ENCODE measurements around the gene MTERF1.
"Not testable (repeated sequence)": the region's sequence is repeated elsewhere in the genome, so short reads cannot be mapped to it uniquely, and the experiment has no call there.

Gene MTERF1

DNA sequence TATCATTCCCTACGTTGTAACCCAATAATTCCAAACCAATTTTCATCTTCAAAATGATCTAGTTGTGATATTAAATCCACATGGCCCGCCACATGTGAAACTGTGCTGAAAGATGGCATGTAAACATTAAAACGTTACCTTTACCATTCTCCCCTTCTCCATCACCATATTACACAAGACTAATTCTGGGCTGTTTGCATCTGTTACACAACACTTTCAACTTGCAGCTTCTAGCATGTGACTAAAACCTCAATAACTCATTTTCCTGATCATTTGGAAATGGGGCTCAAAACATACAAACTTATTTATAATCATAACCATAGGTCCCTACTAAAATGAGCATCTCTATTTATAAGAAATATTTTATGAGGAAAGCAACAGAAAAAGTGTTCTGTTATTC lies 4.7 kb downstream of the MTERF1 start:
- in situ Hi-C loops (cut with HindIII; ENCODE audit: low pct_unique_long_range_greater_than_20kb, low sequenced_read_pairs) = no loop called here
- DNase-seq (ENCODE audit: low read depth in 1 of 2, low spot score in 1 of 2) = no peak
- no peak for TF ChIP-seq JUND (IDR thresholded peaks at IDR 0.05; ENCODE audit: low read depth)

DNA sequence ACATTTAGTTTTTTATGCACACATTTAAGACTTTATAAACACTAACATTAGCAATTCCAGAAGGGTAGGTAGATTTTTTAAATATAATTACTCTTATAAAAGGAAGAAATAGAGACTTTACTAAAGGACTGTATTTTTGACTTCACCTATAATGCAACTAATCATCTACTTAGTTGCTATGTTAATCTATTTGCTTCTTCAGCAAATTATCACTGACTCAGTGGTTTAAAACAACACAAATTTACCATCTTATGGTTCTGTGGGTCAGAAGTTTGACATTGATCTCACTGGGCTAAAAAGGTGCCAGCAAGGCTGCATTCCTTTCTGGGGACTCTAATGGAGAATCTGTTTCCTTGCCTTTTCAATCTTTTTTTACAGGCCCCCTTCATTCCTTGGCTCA lies 7.6 kb downstream of the MTERF1 start:
- no peak for TF ChIP-seq JUND (IDR thresholded peaks at IDR 0.05; ENCODE audit: low read depth)
- DNase-seq (ENCODE audit: low read depth in 1 of 2, low spot score in 1 of 2) = no peak
- in situ Hi-C loops (cut with HindIII; ENCODE audit: low pct_unique_long_range_greater_than_20kb, low sequenced_read_pairs) = no loop called here

DNA sequence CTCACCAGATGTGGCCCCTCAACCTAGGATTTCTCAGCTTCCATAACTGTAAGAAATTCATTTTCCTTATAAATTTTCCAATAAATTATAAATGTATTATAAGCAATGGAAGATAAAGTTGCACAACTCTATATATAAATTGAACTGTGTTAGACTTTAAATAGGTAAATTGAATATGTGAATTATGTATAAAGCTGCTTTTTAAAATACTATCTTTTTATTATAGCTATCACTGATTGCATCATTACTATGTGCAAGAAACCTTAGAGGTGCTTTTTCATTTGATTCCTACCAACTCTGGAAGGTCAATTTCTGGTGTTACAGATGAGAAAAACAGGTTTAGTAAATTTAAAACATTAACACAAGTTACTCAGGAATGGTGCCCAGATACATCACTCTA lies 8.4 kb downstream of the MTERF1 start:
- in situ Hi-C loops (cut with HindIII; ENCODE audit: low pct_unique_long_range_greater_than_20kb, low sequenced_read_pairs) = no loop called here
- no peak for TF ChIP-seq JUND (IDR thresholded peaks at IDR 0.05; ENCODE audit: low read depth)
- no peak for DNase-seq (ENCODE audit: low read depth in 1 of 2, low spot score in 1 of 2)

DNA sequence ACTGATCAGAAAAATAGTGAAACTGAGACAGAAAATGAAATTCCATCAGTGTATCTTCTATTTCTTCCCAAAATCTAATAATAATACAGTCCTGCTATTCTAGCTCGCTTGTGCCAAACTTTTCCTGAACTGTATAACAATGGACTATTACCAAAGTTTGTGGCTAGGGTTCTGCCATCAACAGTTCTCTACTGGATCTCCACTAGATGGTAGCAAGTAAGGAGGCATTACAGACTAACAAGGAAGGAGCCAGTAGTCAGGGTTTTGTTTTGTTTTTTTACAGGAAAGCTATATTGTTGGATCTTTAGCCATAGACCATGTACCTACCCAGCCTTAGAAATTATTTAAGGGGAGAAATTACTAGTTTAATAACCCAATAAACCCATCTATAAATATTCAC lies 10.8 kb downstream of the MTERF1 start:
- TF ChIP-seq JUND (IDR thresholded peaks at IDR 0.05; ENCODE audit: low read depth) = no peak
- DNase-seq (ENCODE audit: low read depth in 1 of 2, low spot score in 1 of 2) = peak in 1 of 2 experiments; percentile 15
- in situ Hi-C loops (cut with HindIII; ENCODE audit: low pct_unique_long_range_greater_than_20kb, low sequenced_read_pairs) = no loop called here

DNA sequence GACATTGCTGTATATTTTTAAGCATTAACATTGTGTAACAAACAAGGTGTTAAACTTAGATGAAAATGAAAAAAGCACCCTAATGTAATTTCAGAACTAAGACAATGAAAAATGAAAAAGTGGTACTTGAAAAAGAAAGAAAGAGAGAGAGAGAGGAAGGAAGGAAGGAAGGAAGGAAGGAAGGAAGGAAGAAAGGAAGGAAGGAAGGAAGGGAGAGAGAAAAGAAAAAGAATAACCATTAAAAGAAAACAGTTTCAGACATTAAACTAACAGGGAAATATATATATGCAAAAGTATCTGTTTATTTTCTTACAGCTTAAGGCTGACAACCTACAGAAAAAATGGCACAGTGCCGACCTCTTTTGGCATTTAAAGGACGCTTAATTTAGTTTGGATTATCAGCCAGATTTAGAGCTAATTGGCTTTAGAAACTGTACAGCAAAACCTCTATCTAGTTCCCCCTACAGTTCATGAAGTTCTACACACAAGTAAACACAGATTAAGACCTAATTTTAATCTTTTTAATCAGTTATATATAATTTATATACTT lies 13.8 kb downstream of the MTERF1 start:
- in situ Hi-C loops (cut with HindIII; ENCODE audit: low pct_unique_long_range_greater_than_20kb, low sequenced_read_pairs) = no loop called here
- TF ChIP-seq JUND (IDR thresholded peaks at IDR 0.05; ENCODE audit: low read depth) = no peak
- no peak for DNase-seq (ENCODE audit: low read depth in 1 of 2, low spot score in 1 of 2)

DNA sequence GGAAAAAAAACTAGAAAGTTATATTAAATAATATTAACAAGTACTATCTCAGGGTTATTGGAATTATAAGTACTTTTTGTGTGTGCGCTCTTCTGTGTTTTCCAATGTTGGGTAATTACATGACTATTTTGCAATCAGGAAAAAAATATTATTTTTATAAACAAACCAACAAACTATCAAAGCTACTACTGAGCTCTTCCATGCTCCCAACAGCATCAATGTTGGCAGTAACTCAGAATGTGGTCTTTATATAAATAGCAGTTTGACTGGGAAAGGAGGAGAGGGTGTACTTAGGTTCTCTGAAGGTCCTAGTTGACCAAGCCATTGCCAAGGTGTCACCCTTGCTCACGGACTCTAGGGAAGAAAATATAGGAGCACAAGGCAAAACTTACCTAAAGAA lies 15.0 kb downstream of the MTERF1 start:
- in situ Hi-C loops (cut with HindIII; ENCODE audit: low pct_unique_long_range_greater_than_20kb, low sequenced_read_pairs) = no loop called here
- TF ChIP-seq JUND (IDR thresholded peaks at IDR 0.05; ENCODE audit: low read depth) = no peak
- no peak for DNase-seq (ENCODE audit: low read depth in 1 of 2, low spot score in 1 of 2)

DNA sequence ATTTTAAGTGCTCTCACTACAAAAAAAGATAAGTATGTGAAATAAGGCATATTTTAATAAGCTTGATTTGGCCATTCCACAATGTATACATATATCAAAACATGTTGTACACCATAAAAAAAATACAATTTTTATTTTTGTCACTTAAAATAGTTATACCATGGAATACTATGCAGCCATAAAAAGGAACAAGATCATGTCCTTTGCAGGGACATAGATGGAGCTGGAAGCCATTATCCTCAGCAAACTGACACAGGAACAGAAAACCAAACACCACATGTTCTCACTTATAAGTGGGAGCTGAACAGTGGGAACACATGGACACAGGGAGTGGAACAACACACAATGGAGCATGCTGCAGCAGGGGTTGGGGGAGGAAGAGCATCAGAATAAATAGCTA lies 15.9 kb downstream of the MTERF1 start:
- DNase-seq (ENCODE audit: low read depth in 1 of 2, low spot score in 1 of 2); in situ Hi-C loops (cut with HindIII; ENCODE audit: low pct_unique_long_range_greater_than_20kb, low sequenced_read_pairs): not testable (repeated sequence)

DNA sequence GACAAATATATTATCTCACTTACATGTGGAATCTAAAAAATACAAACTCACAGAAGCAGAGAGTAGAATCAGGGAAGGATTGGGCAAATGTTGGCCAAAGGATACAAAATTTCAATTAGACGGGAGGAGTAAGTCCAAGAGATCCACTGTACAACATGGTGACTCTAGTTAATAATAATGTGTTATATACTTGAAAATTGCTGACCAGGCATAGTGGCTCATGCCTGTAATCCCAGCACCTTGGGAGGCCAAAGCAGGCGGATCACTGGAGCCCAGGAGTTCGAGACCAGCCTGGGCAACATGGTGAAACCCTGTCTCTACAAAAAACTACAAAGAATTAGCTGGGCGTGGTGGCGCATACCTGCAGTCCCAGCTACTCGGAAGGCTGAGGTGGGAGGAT lies 16.4 kb downstream of the MTERF1 start:
- in situ Hi-C loops (cut with HindIII; ENCODE audit: low pct_unique_long_range_greater_than_20kb, low sequenced_read_pairs) = no loop called here
- TF ChIP-seq JUND (IDR thresholded peaks at IDR 0.05; ENCODE audit: low read depth) = no peak
- DNase-seq (ENCODE audit: low read depth in 1 of 2, low spot score in 1 of 2) = no peak

DNA sequence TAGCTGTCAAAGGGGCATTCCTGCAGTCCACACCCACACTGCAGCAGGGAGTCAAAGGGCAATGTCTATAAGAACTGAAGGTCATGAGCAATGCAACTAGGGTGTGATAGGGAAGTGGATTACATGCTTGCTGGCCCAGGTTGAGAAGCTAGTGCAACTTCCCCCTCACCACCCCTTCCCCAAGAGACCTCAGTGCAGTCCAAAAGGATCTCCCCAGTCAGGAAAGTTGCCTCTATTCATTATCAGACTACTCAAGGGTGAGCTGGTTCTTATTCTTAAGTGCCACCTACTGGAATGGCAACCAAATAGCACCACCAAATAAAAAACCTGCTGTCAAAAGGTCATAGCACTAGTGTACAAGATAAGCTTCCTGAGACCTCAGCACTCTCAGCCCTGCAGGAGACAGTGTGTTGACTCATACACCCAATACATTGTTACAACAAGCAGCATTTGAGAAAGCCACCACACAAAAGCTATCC lies 28.2 kb downstream of the MTERF1 start:
- TF ChIP-seq JUND (IDR thresholded peaks at IDR 0.05; ENCODE audit: low read depth) = no peak
- in situ Hi-C loops (cut with HindIII; ENCODE audit: low pct_unique_long_range_greater_than_20kb, low sequenced_read_pairs) = no loop called here
- peak in 1 of 2 experiments; percentile 9 for DNase-seq (ENCODE audit: low read depth in 1 of 2, low spot score in 1 of 2)

DNA sequence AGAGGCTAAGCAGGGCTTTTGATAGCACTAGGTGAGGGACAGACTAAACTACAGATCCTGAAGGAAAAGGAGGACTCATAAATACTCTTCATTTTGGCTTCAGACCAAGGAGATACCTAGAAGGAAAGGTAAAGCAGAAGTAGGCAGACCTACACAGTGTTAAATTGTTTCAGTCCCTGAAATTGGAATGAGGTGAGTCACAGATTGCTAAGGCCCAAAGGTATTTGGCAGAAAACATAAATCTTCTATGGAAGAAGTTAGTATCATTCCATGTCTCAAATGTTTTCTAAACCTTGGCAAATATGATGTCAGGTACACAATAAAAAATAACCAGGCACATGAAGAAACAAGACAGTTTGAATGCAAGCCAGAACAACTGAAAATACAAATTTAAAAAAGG lies 30.0 kb downstream of the MTERF1 start:
- in situ Hi-C loops (cut with HindIII; ENCODE audit: low pct_unique_long_range_greater_than_20kb, low sequenced_read_pairs) = no loop called here
- peak in 1 of 2 experiments; percentile 10 for DNase-seq (ENCODE audit: low read depth in 1 of 2, low spot score in 1 of 2)

DNA sequence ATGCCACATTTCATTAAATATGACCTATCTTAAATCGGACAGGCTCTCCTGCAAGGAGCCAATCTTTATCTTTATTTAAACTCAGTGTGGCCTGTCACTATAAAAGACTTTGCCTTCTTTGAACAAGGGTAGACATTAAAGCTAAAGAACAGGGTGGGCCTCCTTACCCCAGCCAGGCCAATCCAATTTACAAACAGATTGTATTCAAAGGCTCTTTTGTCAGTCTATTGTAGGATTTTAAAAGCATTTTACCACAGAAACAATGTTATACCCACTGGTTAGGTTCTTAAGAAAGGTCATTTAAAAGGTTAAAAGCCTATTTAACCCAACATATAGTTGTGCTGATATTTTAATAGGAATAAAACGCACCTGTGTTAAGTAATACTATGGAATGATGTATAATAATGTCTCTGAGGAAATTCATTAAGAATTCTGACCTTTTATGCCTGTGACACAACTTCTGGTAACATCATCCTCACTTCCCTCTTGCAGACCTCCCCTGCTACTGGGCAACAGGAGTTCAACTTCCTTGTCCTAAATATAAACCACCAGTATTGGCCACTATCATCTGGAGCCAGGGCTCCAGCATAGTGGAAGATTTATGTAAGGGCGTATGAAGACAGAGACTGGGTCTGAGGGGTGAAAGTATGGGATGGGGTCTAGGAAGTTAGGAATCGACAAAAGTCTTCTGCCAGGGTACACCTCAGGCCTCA lies 32.5 kb downstream of the MTERF1 start:
- DNase-seq (ENCODE audit: low read depth in 1 of 2, low spot score in 1 of 2) = no peak
- no peak for TF ChIP-seq JUND (IDR thresholded peaks at IDR 0.05; ENCODE audit: low read depth)
- in situ Hi-C loops (cut with HindIII; ENCODE audit: low pct_unique_long_range_greater_than_20kb, low sequenced_read_pairs) = no loop called here

More for the DNA sequence above, 30.0 kb downstream of the MTERF1 start:
- no peak for TF ChIP-seq JUND (IDR thresholded peaks at IDR 0.05; ENCODE audit: low read depth)

DNA sequence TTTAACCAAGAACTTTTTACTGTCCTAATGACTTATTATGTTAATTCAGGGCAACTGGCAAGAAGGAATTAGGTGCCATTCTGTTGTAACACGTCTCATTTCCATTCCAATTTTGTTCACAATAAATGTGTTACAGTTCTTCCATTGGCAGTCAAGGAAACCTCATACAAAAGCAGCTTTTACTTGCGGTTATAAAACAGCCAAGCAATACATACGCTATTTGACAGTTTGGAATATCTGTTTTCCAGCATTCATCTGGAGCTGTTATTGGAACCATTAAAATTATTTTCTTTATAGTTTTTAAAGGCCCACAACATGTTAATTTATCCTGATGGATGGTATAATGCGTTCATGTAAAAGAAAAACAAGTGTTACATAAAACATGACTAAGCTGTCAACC lies 33.3 kb downstream of the MTERF1 start:
- in situ Hi-C loops (cut with HindIII; ENCODE audit: low pct_unique_long_range_greater_than_20kb, low sequenced_read_pairs) = no loop called here
- no peak for TF ChIP-seq JUND (IDR thresholded peaks at IDR 0.05; ENCODE audit: low read depth)
- no peak for DNase-seq (ENCODE audit: low read depth in 1 of 2, low spot score in 1 of 2)

DNA sequence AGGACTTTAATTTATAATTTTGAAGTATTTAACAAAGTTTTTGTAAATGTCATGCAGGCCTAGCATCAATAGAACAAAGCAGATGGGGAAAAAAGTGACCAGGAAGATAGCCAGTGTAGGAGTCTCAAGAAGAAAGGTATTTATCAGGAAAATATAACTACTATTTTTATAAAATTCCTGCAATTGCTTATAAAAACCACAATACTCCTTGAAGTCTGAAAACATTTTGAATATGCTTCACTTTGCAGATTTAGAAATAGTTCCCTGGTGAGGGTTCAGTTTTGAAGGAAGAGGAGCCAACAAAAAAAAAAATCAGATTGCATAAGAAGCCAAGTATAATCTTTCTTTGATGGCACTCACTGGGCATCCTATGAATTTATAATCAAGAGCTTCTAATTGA lies 34.1 kb downstream of the MTERF1 start:
- TF ChIP-seq JUND (IDR thresholded peaks at IDR 0.05; ENCODE audit: low read depth) = no peak
- DNase-seq (ENCODE audit: low read depth in 1 of 2, low spot score in 1 of 2) = no peak
- in situ Hi-C loops (cut with HindIII; ENCODE audit: low pct_unique_long_range_greater_than_20kb, low sequenced_read_pairs) = no loop called here

DNA sequence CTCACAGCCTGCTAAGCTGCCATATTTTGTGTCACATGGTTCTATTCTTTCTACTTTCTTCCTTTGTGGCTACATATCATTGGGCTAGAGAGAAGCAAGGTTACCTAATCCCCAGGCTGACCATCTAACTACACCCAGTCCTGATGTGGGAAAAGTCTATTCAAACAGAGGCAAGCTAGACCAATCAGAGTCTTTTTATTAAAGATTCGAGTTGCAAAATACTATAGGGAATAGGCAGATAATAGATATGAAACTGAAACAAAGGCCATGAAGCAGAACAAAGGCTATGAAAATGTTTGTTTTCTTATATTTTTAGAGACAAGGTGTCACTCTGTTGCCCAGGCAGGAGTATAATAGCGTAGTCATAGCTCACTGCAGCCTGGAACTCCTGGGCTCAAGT lies 36.7 kb downstream of the MTERF1 start:
- in situ Hi-C loops (cut with HindIII; ENCODE audit: low pct_unique_long_range_greater_than_20kb, low sequenced_read_pairs) = no loop called here
- no peak for DNase-seq (ENCODE audit: low read depth in 1 of 2, low spot score in 1 of 2)
- TF ChIP-seq JUND (IDR thresholded peaks at IDR 0.05; ENCODE audit: low read depth) = no peak
